Stimulated activated CD8-positive, alpha-beta memory T cell treated with anti-CD3 and anti-CD28 coated beads, Interleukin-4, amount 100 ng/mL, for 24 hours (primary cell): ENCODE data around the gene CCT6A.
A peak's percentile ranks its signal among the peaks of the same experiment; 100 is the strongest.
"Not testable (repeated sequence)": the region's sequence is repeated elsewhere in the genome, so short reads cannot be mapped to it uniquely, and the experiment has no call there.

Experiments used
- DNase-seq: peaks from one replicate; pipeline ENCODE4 v3.0.0-alpha.2; 2020; ENCODE audit warnings: low read depth

CCT6A gene

GRCh38 chr7:56051339-56052191 is at the start of gene CCT6A, which contains the start of gene PSPH:
Gene CCT6A, plus strand, starts transcription at chr7:56051765. Its CDS starts 84 bp downstream, at chr7:56051849.
Gene PSPH, minus strand, starts transcription at chr7:56051444. Its CDS starts 30,232 bp downstream, at chr7:56021212.
- peak; percentile 92 for DNase-seq

- DNase-seq = no peak
Observed at GRCh38 chr7:56003749-56004148, 47.8 kb upstream of the CCT6A start.

DNA sequence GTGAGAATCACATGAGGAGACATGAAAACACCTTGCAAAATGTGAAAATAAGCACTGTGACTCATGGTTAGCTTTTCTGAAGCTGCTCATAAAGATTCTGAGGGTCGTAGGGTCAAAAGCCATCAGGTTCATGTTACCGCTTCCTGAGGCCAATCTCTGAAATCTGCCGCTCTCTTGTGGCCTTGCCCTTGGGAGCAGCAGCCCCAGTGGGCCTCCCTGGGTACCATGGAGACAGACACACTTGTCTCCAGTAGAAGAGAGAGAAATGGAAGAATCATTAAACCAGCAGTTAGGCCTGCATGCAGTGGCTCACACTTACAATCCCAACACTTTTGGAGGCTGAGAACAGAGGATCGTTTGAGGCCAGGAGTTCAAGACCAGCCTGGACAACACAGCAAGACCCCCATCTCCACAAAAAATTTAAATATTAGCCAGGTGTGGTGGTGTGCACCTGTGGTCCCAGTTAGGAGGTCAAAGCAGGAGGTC is 44.4 kb upstream of the CCT6A start:
- no peak for DNase-seq

DNA sequence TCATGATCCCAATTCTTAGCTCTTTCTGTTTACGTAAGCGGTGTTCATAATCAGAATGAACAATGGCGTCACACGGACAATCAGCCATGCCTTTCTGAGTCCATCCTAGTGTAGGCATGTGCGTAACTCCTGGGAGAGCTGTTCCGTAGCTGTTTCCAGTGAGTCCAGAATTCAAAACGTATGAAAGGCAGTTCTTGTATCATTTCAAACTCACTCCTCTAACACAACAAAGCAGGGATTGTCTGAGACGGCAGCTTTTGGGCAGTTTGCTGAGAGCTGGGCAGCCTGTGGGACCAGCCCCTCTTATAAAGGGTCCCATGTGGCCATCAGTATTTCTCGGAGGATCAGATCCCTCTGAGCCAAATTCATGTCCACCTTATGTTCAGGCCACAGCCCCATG is 43.7 kb upstream of the CCT6A start:
- DNase-seq = no peak

DNA sequence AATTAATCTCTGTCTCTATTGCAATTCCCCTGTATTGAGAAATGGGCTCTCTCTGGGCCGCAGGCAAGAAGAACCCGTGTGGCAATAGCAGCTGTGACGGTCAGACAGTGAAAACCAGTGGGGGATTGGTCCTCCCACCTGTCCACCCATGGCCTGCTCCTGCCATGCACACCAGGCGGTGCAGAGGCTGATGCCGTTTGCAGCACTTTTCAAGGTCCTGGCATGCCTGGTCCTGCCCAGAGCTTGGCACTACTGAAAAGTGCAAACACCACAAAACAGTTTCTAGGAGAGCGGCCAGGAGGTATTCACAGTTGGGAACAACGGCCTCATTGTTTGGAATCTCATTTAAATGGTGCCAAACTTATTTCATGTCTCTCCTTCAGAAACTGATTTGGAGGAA is 41.9 kb upstream of the CCT6A start:
- DNase-seq = no peak

DNA sequence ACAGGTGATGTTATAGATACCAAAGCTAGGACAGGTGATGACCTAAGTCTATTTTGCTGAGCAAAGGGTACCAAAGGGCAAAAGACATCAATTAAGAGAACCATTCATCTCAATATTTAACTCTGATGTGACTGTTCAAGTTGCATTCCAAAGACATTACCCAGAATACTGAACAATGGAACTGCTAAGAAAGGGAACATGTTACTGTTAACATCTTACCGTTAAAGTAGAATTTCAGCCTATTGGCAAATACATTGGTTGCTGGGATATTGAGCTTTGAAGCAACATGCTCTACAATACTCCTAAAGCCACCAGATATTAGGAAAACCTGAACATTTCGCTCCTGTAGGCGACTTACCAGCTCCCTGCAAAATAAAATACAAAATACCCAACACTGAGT is 34.5 kb upstream of the CCT6A start:
- DNase-seq = not testable (repeated sequence)

DNA sequence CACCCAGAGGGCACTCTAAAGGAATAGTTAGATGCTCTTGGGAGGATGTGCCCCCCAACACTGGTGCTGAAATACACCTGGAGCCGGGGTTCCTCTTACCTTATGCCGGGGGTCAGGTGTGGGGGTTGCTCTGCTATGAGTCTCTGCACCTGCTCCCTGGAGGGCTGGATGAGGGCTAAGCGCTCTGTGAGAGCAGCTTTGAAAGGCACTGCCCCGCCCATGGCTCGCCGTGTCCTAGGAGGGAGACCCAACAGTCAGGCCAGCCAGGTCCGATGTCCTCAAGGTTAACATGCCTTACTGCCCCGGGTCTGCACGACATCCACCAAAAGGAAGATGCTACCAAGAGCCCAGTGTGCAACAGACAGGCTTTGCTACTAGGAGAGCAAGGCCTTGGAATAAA is 32.1 kb upstream of the CCT6A start:
- no peak for DNase-seq

- DNase-seq = no peak
Observed at GRCh38 chr7:56023500-56023899, 28.1 kb upstream of the CCT6A start.

DNA sequence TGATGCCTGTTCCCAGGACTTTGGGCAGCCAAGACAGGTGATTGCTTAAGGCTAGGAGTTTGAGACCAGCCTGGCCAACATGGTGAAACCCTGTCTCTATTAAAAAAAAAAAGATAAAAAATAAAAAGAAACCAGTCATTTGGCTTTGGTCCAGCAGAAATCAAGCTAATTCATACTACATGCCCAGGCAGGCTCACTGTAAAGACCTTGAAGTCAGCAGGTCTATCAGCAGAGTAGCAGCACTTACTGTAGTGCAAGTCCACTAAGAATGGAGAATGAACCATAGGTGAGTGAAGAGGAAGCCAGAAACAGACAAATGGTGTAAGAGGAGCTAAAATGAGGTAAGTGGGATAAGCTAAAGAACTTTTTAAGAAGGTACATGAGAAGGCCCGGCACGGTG is 25.0 kb upstream of the CCT6A start:
- DNase-seq = no peak

DNA sequence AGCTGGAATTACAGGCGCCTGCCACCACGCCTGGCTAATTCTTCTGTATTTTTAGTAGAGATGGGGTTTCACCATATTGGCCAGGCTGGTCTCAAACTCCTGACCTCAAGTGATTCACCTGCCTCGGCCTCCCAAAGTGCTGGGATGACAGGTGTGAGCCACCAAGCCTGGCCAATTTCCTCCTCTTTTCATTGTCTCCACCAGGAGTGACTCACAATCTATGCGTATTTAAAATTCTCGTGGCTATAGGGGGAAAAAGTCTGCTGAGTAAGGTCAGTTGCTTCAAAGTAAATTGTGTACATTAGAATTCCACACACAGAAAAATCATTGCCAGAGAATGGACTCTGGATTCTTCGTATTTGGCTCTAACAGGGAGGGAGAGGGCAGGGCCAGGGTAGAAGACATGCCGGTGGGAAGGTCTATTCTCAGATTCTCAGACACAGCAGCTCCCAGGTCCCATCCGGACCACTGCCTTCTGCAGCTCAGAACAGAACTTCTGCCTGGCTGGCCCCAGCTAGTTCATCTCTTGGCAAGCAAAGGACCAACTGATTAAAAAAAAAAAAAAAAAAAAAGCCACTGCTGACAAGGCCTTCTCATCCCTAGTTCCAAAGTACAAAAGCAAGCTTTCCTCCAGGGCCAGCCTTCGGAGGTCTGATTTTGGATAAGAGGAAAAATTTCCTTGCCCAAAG is 22.5 kb upstream of the CCT6A start:
- no peak for DNase-seq

- DNase-seq = no peak
Observed at GRCh38 chr7:56030340-56030739, 21.2 kb upstream of the CCT6A start.

DNA sequence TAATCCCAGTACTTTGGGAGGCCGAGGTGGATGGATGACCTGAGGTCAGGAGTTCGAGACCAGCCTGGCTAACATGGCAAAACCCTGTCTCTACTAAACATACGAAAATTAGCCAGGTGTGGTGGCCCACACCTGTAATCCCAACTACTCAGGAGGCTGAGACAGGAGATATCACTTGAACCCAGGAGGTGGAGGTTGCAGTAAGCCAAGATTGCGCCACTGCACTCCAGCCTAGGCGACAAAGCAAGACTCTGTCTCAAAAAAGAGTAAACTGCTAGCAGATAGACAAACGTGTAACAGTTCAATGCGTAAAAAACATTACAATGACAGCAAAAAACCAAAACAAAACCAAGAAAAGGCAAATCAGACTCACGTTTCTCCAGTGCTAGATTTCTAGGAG is 20.0 kb upstream of the CCT6A start:
- DNase-seq = not testable (repeated sequence)

GRCh38 chr7:56032578-56032977 is 19.0 kb upstream of the CCT6A start:
- DNase-seq = not testable (repeated sequence)

GRCh38 chr7:56033671-56034432 is 17.7 kb upstream of the CCT6A start:
- peak; percentile 55 for DNase-seq

- no peak for DNase-seq
Observed at GRCh38 chr7:56040730-56041129, 10.8 kb upstream of the CCT6A start.

DNA sequence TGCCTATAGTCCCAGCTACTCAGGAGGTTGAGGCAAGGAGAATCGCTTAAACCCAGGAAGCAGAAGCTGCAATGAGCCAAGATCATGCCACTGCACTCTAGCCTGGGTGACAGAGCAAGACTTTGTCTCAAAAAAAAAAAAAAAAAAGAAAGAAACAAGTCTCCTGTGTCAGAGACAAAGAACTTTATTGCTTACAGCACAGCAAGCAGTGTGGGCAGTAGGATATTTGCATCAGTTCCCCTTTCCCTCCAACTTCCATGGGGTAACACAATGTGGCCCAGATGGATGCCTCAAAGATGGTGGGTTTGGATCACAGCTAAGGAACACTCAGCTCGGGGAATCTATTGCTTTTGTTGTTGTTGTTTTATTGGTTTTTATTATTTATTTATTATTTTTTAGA is 5.8 kb upstream of the CCT6A start:
- DNase-seq = not testable (repeated sequence)

GRCh38 chr7:56046721-56047445 is 4.7 kb upstream of the CCT6A start:
- no peak for DNase-seq

DNA sequence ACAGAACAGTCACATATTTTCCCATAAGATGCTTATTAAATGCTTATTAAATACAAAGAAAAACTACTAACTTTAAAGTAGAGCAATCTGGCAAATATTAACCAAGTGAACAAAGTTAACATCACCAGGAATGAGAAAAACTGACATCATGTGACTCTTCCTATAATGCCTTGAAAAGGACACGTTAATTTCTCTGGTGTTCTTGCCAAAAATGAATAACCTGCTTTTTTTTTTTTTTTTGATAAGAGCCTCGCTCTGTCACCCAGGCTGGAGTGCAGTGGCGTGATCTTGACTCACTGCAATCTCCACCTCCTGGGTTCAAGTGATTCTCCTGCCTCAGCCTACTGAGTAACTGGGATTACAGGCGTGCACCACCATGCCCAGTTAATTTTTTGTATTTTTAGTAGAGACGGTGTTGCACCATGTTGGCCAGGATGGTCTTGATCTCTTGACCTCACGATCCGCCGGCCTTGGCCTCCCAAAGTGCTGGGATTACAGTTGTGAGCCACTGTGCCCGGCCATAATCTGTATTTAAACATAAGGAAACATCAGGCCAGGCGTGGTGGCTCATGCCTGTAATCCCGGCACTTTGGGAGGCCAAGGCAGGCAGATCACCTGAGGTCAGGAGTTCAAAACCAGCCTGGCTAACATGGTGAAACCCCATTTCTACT is 4.0 kb upstream of the CCT6A start:
- not testable (repeated sequence) for DNase-seq

DNA sequence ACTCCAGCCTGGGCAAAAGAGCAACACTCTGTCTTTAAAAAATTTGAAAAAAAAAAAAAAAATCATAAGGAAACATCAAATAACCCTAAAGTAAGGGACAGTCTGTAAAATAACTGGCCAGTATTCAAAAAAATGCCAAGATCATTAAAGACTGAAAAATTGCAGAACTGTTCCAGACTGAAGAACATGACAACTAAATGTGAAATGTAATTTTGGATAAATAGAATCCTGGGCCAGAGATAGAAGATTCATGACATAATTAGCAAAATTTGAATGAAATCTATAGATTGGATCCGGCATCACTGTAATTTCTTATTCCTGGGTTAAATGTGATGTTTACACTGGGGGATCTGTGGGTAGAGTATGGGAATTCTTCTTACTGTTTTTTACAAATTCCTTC is 3.3 kb upstream of the CCT6A start:
- no peak for DNase-seq

GRCh38 chr7:56048763-56049162 is 2.8 kb upstream of the CCT6A start:
- DNase-seq = not testable (repeated sequence)

- DNase-seq = no peak
Observed at GRCh38 chr7:56051053-56051338, 569 bp upstream of the CCT6A start.
